Calu3 (cell line): ENCODE results near the gene TMCC1. TPM values are rescaled to one million over a fixed set of nuclear protein-coding genes. Genes with fewer than 3 reads are reported as not detected.
A peak's percentile ranks its signal among the peaks of the same experiment; 100 is the strongest.

Experiments used
- BruUV-seq: library from RNA; stranded (reverse); fragments of 400-500 nt; replicated peaks from 2 replicates; lab custom pipeline; 2021; lab: Mats Ljungman, UMichigan
- CTCF ChIA-PET: fragments of 300-600 bp; sonication (Branson Sonifier 250); formaldehyde crosslinking; loops from one replicate; lab custom pipeline; 2022; ENCODE audit warnings: antibody characterized with exemption; lab: Charles Lee
- DNase-seq: peaks from one replicate; pipeline ENCODE4 v3.0.0; 2022
- H3K27ac Mint-ChIP-seq: one replicate; pipeline ENCODE4 v1.8.0; 2022; ENCODE audit warnings: mixed read lengths; ENCODE audit not compliant: unreplicated experiment
- H3K27me3 Mint-ChIP-seq: one replicate; pipeline ENCODE4 v1.8.0; 2022; ENCODE audit warnings: mixed read lengths; ENCODE audit not compliant: unreplicated experiment
- H3K36me3 Mint-ChIP-seq: one replicate; pipeline ENCODE4 v1.8.0; 2022; ENCODE audit warnings: mild to moderate bottlenecking, moderate library complexity, mixed read lengths; ENCODE audit not compliant: insufficient read depth, unreplicated experiment
- H3K4me1 Mint-ChIP-seq: one replicate; pipeline ENCODE4 v1.8.0; 2022; ENCODE audit warnings: mild to moderate bottlenecking, low read depth, mixed read lengths; ENCODE audit not compliant: unreplicated experiment
- H3K4me3 Mint-ChIP-seq: one replicate; pipeline ENCODE4 v1.8.0; 2022; ENCODE audit warnings: mild to moderate bottlenecking, low read depth, moderate library complexity, mixed read lengths; ENCODE audit not compliant: unreplicated experiment
- H3K9me3 Mint-ChIP-seq: one replicate; pipeline ENCODE4 v1.8.0; 2022; ENCODE audit warnings: low read depth, mixed read lengths; ENCODE audit not compliant: unreplicated experiment
- CTCF ChIP-seq: fragments of 200-600 bp; IDR thresholded peaks from one replicate; pipeline ENCODE4 v1.8.0; 2022; ENCODE audit warnings: antibody characterized with exemption; ENCODE audit not compliant: unreplicated experiment
- intact Hi-C: fragments of 100-400 bp; cut with micrococcal nuclease; formaldehyde crosslinking; loops from one replicate; pipeline ENCODE4 v1.10.0; 2022; ENCODE audit not compliant: unreplicated experiment
- total RNA-seq: library from RNA; stranded (reverse); gene quantifications from 2 replicates; pipeline ENCODE4 v1.2.3, GENCODE V29; 2022

Gene TMCC1
- total RNA-seq, 1 experiment from 2014 or later, result 57.2 TPM

- intact Hi-C loops, result no loop called here
- peaks cover 10% of the 10 kb centered on the region for H3K36me3 Mint-ChIP-seq
- CTCF ChIA-PET, result no interaction called here
- H3K9me3 Mint-ChIP-seq, result no peaks in the 10 kb centered on the region
- no TSS peak for BruUV-seq
- peak overlapping the region; percentile 86 for H3K27ac Mint-ChIP-seq
- H3K4me3 Mint-ChIP-seq, result no peak overlapping the region
- H3K27me3 Mint-ChIP-seq, result no peaks in the 10 kb centered on the region
- TF ChIP-seq CTCF, result no peak
- peaks cover 30% of the 10 kb centered on the region for H3K4me1 Mint-ChIP-seq
- DNase-seq, result no peak
These were observed 39.1 kb downstream of the TMCC1 start for GRCh38 chr3:129854460-129854859.

GRCh38 chr3:129845956-129846355 is 47.6 kb downstream of the TMCC1 start:
- intact Hi-C loops, result no loop called here
- Mint-ChIP-seq H3K4me1 (peaks cover 9% of the 10 kb centered on the region), H3K36me3 (peaks cover 6% of the 10 kb centered on the region), H3K4me3 (no peak overlapping the region), H3K9me3 (no peaks in the 10 kb centered on the region), H3K27ac (no peak overlapping the region), H3K27me3 (no peaks in the 10 kb centered on the region)
- no TSS peak for BruUV-seq
- TF ChIP-seq CTCF, result no peak
- CTCF ChIA-PET, result interaction anchor here (0.8 kb wide), 1 partner anchor 200 kb away, joined by 3 read pairs; no protein-coding TSS in a partner anchor
- no peak for DNase-seq

GRCh38 chr3:129840707-129841360 is 52.7 kb downstream of the TMCC1 start:
- Mint-ChIP-seq H3K9me3 (peaks cover 3% of the 10 kb centered on the region), H3K27ac (no peak overlapping the region), H3K4me1 (peaks cover 18% of the 10 kb centered on the region), H3K27me3 (no peaks in the 10 kb centered on the region), H3K36me3 (peaks cover 16% of the 10 kb centered on the region), H3K4me3 (no peak overlapping the region)
- intact Hi-C loops, result no loop called here
- CTCF ChIA-PET, result no interaction called here
- TF ChIP-seq CTCF, result no peak
- no TSS peak for BruUV-seq
- DNase-seq, result no peak

GRCh38 chr3:129838086-129838485 is 55.4 kb downstream of the TMCC1 start:
- DNase-seq, result no peak
- peaks cover 3% of the 10 kb centered on the region for H3K9me3 Mint-ChIP-seq
- CTCF ChIA-PET, result no interaction called here
- peaks cover 18% of the 10 kb centered on the region for H3K4me1 Mint-ChIP-seq
- no peaks in the 10 kb centered on the region for H3K27me3 Mint-ChIP-seq
- H3K36me3 Mint-ChIP-seq, result peaks cover 10% of the 10 kb centered on the region
- H3K27ac Mint-ChIP-seq, result peak overlapping the region; percentile 9
- H3K4me3 Mint-ChIP-seq, result no peak overlapping the region
- TF ChIP-seq CTCF, result no peak
- BruUV-seq, result no TSS peak
- intact Hi-C loops, result no loop called here
